A673 (cell line): ENCODE results near the gene ANGEL2.
"Not testable (repeated sequence)": the region's sequence is repeated elsewhere in the genome, so short reads cannot be mapped to it uniquely, and the experiment has no call there.

Experiments used
- EZH2 ChIP-seq: fragments of 200-600 bp; sonication (generic); IDR thresholded peaks from 2 replicates; pipeline ENCODE4 v1.6.1; 2017; ENCODE audit warnings: borderline replicate concordance, low read depth, mild to moderate bottlenecking, mixed read lengths, antibody characterized with exemption, low read length; ENCODE audit not compliant: poor library complexity, severe bottlenecking
- TF ChIP-seq, protein P1 (sequence below): fragments of 300-800, 200-600 bp; sonication (generic); conservative IDR thresholded peaks from 2 replicates; pipeline ENCODE4 v1.5.1; 2017; ENCODE audit warnings: low read depth, mild to moderate bottlenecking, antibody characterized with exemption, low read length, moderate library complexity, mixed read lengths

DNA sequence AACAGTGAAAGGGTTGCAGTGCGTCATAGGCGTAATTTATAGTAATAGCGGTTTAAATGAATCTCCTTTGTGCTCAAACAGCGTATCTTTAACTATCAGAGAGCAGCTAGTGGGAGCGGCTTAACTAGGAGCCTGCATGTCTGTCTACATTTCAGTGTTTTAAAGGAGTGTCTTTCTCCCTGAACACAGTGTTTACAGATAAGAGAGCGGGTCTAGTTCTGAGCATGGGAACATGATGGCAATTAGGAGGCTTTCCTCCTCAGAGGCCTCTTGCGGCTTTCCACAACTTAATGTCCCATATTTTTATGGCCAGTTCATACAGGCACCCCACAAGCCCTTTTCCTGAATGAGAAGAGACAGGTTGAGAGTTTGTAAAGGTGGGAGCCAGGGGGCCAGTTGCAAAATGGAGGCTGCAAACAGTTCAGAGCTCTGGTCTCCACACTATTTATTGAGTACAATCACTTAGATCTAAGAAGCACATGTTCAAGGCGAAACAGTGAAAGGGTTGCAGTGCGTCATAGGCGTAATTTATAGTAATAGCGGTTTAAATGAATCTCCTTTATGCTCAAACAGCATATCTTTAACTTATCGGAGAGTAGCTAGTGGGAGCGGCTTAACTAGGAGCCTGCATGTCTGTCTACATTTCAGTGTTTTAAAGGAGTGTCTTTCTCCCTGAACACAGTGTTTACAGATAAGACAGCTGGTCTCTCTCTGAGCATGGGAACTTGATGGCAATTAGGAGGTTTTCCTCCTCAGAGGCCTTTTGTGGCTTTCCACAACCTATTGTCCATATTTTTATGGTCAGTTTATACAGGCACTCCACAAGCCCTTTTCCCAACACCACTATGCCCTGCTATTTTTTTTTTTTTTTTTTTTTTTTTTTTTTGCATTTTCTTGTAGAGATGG, 29.9 kb upstream of the ANGEL2 start:
- TF ChIP-seq, protein P1, sequence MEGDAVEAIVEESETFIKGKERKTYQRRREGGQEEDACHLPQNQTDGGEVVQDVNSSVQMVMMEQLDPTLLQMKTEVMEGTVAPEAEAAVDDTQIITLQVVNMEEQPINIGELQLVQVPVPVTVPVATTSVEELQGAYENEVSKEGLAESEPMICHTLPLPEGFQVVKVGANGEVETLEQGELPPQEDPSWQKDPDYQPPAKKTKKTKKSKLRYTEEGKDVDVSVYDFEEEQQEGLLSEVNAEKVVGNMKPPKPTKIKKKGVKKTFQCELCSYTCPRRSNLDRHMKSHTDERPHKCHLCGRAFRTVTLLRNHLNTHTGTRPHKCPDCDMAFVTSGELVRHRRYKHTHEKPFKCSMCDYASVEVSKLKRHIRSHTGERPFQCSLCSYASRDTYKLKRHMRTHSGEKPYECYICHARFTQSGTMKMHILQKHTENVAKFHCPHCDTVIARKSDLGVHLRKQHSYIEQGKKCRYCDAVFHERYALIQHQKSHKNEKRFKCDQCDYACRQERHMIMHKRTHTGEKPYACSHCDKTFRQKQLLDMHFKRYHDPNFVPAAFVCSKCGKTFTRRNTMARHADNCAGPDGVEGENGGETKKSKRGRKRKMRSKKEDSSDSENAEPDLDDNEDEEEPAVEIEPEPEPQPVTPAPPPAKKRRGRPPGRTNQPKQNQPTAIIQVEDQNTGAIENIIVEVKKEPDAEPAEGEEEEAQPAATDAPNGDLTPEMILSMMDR, result not testable (repeated sequence)
- TF ChIP-seq EZH2, result not testable (repeated sequence)
